H9 (cell line): Measurements from ENCODE around the gene TSPAN31. TPM values are rescaled to one million over a fixed set of nuclear protein-coding genes. Genes with fewer than 3 reads are reported as not detected.
A peak's percentile ranks its signal among the peaks of the same experiment; 100 is the strongest.

Experiments used
- DNase-seq: peaks from one replicate; pipeline ENCODE4 v3.0.0-alpha.2; 2017
- H2AFZ ChIP-seq: one replicate; pipeline ENCODE4 v1.6.1; 2013; ENCODE audit warnings: mild to moderate bottlenecking, low read length, control low read depth, moderate library complexity
- H2AK5ac ChIP-seq: 2 replicates; pipeline ENCODE4 v1.6.1; 2013; ENCODE audit warnings: low read length, control low read depth, mixed read lengths; ENCODE audit not compliant: insufficient read length
- H2BK120ac ChIP-seq: one replicate; pipeline ENCODE4 v1.6.1; 2013; ENCODE audit warnings: low read depth, mild to moderate bottlenecking, low read length, control low read depth, inconsistent platforms; ENCODE audit not compliant: poor library complexity, severe bottlenecking
- H2BK12ac ChIP-seq: 2 replicates; pipeline ENCODE4 v1.6.1; 2013; ENCODE audit warnings: low read length, control low read depth, mixed read lengths, low read depth; ENCODE audit not compliant: insufficient read length
- H2BK15ac ChIP-seq: 2 replicates; pipeline ENCODE4 v1.6.1; 2013; ENCODE audit warnings: low read depth, low read length, control low read depth
- H2BK20ac ChIP-seq: one replicate; pipeline ENCODE4 v1.6.1; 2013; ENCODE audit warnings: low read depth, mild to moderate bottlenecking, low read length, control low read depth, inconsistent platforms; ENCODE audit not compliant: poor library complexity, severe bottlenecking
- H2BK5ac ChIP-seq: 2 replicates; pipeline ENCODE4 v1.6.1; 2013; ENCODE audit warnings: low read length, control low read depth, mixed read lengths; ENCODE audit not compliant: insufficient read length
- H3K14ac ChIP-seq: 2 replicates; pipeline ENCODE4 v1.6.1; 2013; ENCODE audit warnings: low read length, control low read depth; ENCODE audit not compliant: insufficient read depth
- H3K18ac ChIP-seq: 2 replicates; pipeline ENCODE4 v1.6.1; 2013; ENCODE audit warnings: low read depth, mild to moderate bottlenecking, mixed read lengths, low read length, control low read depth; ENCODE audit not compliant: insufficient read length
- H3K23ac ChIP-seq: 2 replicates; pipeline ENCODE4 v1.6.1; 2013; ENCODE audit warnings: low read length, control low read depth, mixed read lengths, low read depth; ENCODE audit not compliant: insufficient read length
- H3K23me2 ChIP-seq: 2 replicates; pipeline ENCODE4 v1.6.1; 2013; ENCODE audit warnings: low read depth, mild to moderate bottlenecking, mixed read lengths, low read length, control low read depth; ENCODE audit not compliant: insufficient read length, poor library complexity, severe bottlenecking
- H3K27ac ChIP-seq: 2 replicates; pipeline ENCODE4 v1.5.1; 2013; ENCODE audit warnings: low read length, control low read depth, mixed read lengths, low read depth; ENCODE audit not compliant: insufficient read length
- H3K27me3 ChIP-seq: 2 replicates; pipeline ENCODE4 v1.6.1; 2013; ENCODE audit warnings: low read length, control low read depth, inconsistent platforms; ENCODE audit not compliant: insufficient read depth
- H3K4ac ChIP-seq: 2 replicates; pipeline ENCODE4 v1.6.1; 2013; ENCODE audit warnings: low read depth, mild to moderate bottlenecking, control low read depth, inconsistent platforms, low read length, moderate library complexity
- H3K4me1 ChIP-seq: 2 replicates; pipeline ENCODE4 v1.6.1; 2013; ENCODE audit warnings: low read length, control low read depth, inconsistent platforms; ENCODE audit not compliant: insufficient read depth
- H3K4me2 ChIP-seq: 2 replicates; pipeline ENCODE4 v1.6.1; 2013; ENCODE audit warnings: low read length, control low read depth, mixed read lengths; ENCODE audit not compliant: insufficient read length, insufficient read depth
- H3K56ac ChIP-seq: 2 replicates; pipeline ENCODE4 v1.6.1; 2013; ENCODE audit warnings: low read depth, mild to moderate bottlenecking, mixed read lengths, low read length, control low read depth; ENCODE audit not compliant: insufficient read length
- H3K79me1 ChIP-seq: 2 replicates; pipeline ENCODE4 v1.6.1; 2013; ENCODE audit warnings: low read depth, mild to moderate bottlenecking, moderate library complexity, low read length, control low read depth, inconsistent platforms; ENCODE audit not compliant: insufficient read depth, poor library complexity, severe bottlenecking
- H3K79me2 ChIP-seq: 2 replicates; pipeline ENCODE4 v1.6.1; 2013; ENCODE audit warnings: low read length, control low read depth, inconsistent platforms; ENCODE audit not compliant: insufficient read depth
- H3K9ac ChIP-seq: 2 replicates; pipeline ENCODE4 v1.6.1; 2013; ENCODE audit warnings: low read length, control low read depth, mixed read lengths; ENCODE audit not compliant: insufficient read length; ENCODE audit errors: extremely low read depth
- H3K9me3 ChIP-seq: one replicate; pipeline ENCODE4 v1.6.1; 2013; ENCODE audit warnings: low read depth, low read length, inconsistent platforms; ENCODE audit not compliant: control insufficient read depth
- H3T11ph ChIP-seq: one replicate; pipeline ENCODE4 v1.6.1; 2013; ENCODE audit warnings: mild to moderate bottlenecking, low read length, control low read depth, inconsistent platforms
- H4K20me1 ChIP-seq: one replicate; pipeline ENCODE4 v1.6.1; 2013; ENCODE audit not compliant: control insufficient read depth, insufficient read length, insufficient read depth
- H4K5ac ChIP-seq: 2 replicates; pipeline ENCODE4 v1.6.1; 2013; ENCODE audit warnings: low read depth, mild to moderate bottlenecking, mixed read lengths, low read length, control low read depth; ENCODE audit not compliant: insufficient read length
- H4K8ac ChIP-seq: replicated peaks from 2 replicates; pipeline ENCODE4 v1.6.1; 2013; ENCODE audit warnings: low read length, control low read depth, mixed read lengths, low read depth; ENCODE audit not compliant: insufficient read length
- H4K91ac ChIP-seq: 2 replicates; pipeline ENCODE4 v1.6.1; 2013; ENCODE audit warnings: low read depth, mild to moderate bottlenecking, moderate library complexity, mixed read lengths, low read length, control low read depth; ENCODE audit not compliant: insufficient read length
- H3K27ac Mint-ChIP-seq, 3 experiments: 2 replicates in 2 of 3; 3 replicates in 1 of 3; pipeline ENCODE4 v1.8.0; 2020 to 2021; ENCODE audit warnings: mixed read lengths in 3 of 3, mild to moderate bottlenecking in 1 of 3, moderate library complexity in 1 of 3
- H3K27me3 Mint-ChIP-seq: 2 replicates; pipeline ENCODE4 v1.8.0; 2021; ENCODE audit warnings: low read depth, mild to moderate bottlenecking, moderate library complexity, mixed read lengths
- H3K36me3 Mint-ChIP-seq, 3 experiments: 2 replicates in 2 of 3; 3 replicates in 1 of 3; pipeline ENCODE4 v1.8.0; 2020 to 2021; ENCODE audit warnings: low read depth in 3 of 3, mixed read lengths in 3 of 3; ENCODE audit not compliant: insufficient read depth in 1 of 3
- H3K4me1 Mint-ChIP-seq, 2 experiments: 2 replicates each; pipeline ENCODE4 v1.8.0; 2020; ENCODE audit warnings: mixed read lengths in 2 of 2
- H3K4me3 Mint-ChIP-seq, 2 experiments: 2 replicates in 1 of 2; 3 replicates in 1 of 2; pipeline ENCODE4 v1.8.0; 2020 to 2021; ENCODE audit warnings: mild to moderate bottlenecking in 2 of 2, mixed read lengths in 2 of 2, moderate library complexity in 1 of 2
- H3K9me3 Mint-ChIP-seq, 2 experiments: 2 replicates in 1 of 2; 3 replicates in 1 of 2; pipeline ENCODE4 v1.8.0; 2020; ENCODE audit warnings: mild to moderate bottlenecking in 2 of 2, mixed read lengths in 2 of 2, moderate library complexity in 1 of 2
- CTCF ChIP-seq: fragments of 200-600 bp; sonication (generic); conservative IDR thresholded peaks from 3 replicates; pipeline ENCODE4 v1.8.0; 2021; ENCODE audit warnings: antibody characterized with exemption, mild to moderate bottlenecking
- WGBS: extraction: QIAGEN DNeasy Blood & Tissue Kit; methylation state at CpG from one replicate; pipeline ENCODE4 v1.1.7; 2013; ENCODE audit warnings: missing lambda C conversion rate, low lambda C conversion rate, mixed read lengths; ENCODE audit not compliant: insufficient read length; ENCODE audit errors: extremely low coverage; 5-methylcytosine and 5-hydroxymethylcytosine counted together
- total RNA-seq: library from RNA; stranded (reverse); gene quantifications from 2 replicates; pipeline ENCODE4 v1.2.1, GENCODE V29; 2021

TSPAN31 gene
- total RNA-seq, 1 experiment from 2014 or later, result 20.0 TPM

- peaks cover 29 to 30% of the 10 kb centered on the region in 2 experiments for H3K4me1 Mint-ChIP-seq
- no CpG with 5 or more reads among the region's 1 CpG for whole genome bisulfite sequencing
- no peak overlapping the region for H3K4me2 ChIP-seq
Observed at GRCh38 chr12:57741413-57741789, 3.4 kb upstream of the TSPAN31 start.

More at GRCh38 chr12:57741413-57741789, 3.4 kb upstream of the TSPAN31 start:
- Histone ChIP-seq H2BK5ac (no peak overlapping the region), H3K27ac (no peak overlapping the region), H4K5ac (no peak overlapping the region), H3K79me2 (no peaks in the 10 kb centered on the region), H3K56ac (no peak overlapping the region), H4K91ac (no peak overlapping the region), H4K8ac (no peak overlapping the region), H3T11ph (no peak overlapping the region), H3K4ac (no peak overlapping the region), H3K9ac (no peak overlapping the region), H3K9me3 (no peaks in the 10 kb centered on the region), H3K27me3 (peaks cover 42% of the 10 kb centered on the region), H3K23ac (no peak overlapping the region), H3K14ac (no peak overlapping the region), H3K23me2 (peaks cover 13% of the 10 kb centered on the region), H2AFZ (no peak overlapping the region), H4K20me1 (no peaks in the 10 kb centered on the region), H2AK5ac (no peak overlapping the region), H2BK120ac (no peak overlapping the region), H3K18ac (no peak overlapping the region), H2BK12ac (no peak overlapping the region), H2BK15ac (no peak overlapping the region), H2BK20ac (no peak overlapping the region), H3K79me1 (no peaks in the 10 kb centered on the region), H3K4me1 (peaks cover 2% of the 10 kb centered on the region; the same call in 1 of the 2 replicates)
- H3K9me3 Mint-ChIP-seq, result no peaks in the 10 kb centered on the region; a peak in 1 of 5 replicates
- H3K27me3 Mint-ChIP-seq, result peaks cover 66% of the 10 kb centered on the region
- DNase-seq, result no peak
- H3K4me3 Mint-ChIP-seq, result 0 out of 5 replicates have a peak overlapping the region, but pooled peaks of 1 of the 2 experiments have one; percentile 13
- H3K36me3 Mint-ChIP-seq, result peaks cover 0 to 10% (median 4%) of the 10 kb centered on the region in 3 experiments; a peak in 6 of 7 replicates
- TF ChIP-seq CTCF, result no peak
- peak overlapping the region in 1 of 3 experiments; percentile 12; a peak in 1 of 7 replicates for H3K27ac Mint-ChIP-seq
